Cortex of kidney (tissue), 1 donor: ENCODE measurements around the gene CAMSAP2.
"Not testable (repeated sequence)": the region's sequence is repeated elsewhere in the genome, so short reads cannot be mapped to it uniquely, and the experiment has no call there.

ENCODE experiments used
- DNase-seq: peaks from one replicate; lab custom pipeline; 2025; lab: John Stamatoyannopoulos, UW

Gene CAMSAP2

DNA sequence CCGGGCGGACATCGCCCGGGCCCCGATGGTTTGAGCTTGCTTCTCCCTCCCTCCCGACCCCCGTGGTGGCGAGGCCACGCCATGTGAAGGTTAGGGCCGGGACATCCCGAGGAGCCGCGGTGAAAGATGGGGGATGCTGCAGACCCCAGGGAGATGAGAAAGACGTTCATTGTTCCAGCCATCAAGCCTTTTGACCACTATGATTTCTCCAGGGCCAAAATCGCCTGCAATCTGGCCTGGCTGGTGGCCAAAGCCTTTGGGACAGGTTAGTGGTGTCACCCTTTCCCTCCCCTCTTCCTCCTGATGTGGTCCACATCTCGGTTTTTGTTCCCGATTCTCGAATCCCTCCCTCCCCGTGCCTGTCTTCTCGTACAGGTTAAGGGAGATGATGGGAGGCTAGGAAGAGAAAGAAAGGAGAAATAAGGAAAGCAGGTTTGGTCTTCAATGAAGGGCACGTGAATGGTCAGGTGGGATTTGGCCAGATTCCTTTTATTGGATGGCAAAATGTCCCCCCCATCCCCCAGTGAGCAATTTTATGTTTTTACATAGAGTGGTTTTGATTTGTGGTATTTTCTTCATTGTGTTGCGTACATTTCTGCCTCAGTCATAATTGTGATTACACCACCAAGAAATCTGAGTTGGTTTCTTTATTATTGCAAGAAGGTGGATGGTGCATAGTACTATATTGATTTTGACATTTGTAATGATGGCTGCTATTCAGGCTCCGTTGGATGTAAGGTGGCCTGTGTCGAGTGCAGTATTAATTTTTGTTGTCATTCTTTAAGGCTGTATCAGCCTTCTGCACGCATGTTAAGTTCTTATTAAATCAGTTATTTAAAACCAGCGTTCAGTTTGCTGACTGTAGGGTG is 1.2 kb downstream of the CAMSAP2 start:
- no peak for DNase-seq

DNA sequence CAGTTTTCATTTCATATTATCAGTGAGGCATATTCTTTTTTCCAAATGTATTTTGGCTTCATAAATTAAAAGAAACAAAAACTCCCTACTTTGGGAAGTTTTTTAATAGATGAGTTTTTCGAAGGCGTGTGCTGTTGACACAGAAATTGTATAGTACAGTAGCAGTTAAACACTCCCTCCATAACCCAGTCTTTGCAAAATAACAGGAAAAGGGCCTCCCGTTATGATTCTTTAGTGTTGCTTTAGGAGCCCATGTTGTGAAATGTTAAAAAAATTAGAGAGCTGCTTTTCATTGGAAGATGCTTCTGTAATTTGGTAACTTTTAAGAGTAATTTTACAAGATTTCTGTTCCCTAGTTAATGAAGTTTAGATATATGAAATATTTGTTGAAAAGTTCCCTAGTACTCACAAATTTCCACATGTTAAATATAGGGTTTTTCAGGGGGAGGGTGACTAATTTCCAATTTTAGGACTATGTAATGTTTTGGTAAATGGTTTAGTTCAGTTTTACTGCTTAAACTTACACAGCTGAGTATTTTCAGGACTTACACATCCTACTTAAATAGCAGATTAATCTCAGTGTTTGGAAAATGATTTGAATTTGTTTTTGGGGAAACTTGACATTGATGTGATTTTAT is 2.0 kb downstream of the CAMSAP2 start:
- DNase-seq = no peak

DNA sequence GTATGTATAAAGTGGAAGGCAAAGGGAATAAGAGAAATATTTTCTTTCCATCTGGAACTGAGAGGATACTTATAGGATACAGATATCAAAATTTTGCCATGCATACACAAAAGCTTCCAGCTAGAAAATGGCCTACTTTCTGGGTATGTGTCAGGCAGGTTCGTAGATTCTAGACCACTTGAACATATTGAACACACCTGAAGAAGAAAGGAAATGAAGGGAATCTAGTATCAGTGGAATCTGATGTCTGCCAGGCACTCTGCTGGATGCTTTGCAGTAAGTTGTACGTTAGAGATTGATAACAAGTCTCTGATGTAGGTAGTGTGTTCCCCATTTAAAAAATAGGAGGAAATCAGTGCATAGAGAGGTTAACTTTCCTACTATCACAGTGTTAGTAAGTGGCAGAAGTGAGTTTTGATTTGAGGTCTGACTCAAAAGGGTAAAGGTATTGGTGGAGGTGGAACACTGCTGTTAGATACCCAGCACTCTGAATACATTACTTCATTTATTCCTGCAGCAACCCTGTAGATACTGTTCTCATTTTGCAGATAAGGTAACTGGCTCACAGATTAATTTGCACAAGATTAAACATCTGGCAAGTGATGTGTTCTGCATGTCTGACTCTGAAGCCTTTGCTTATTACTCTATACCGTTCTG is 3.0 kb downstream of the CAMSAP2 start:
- no peak for DNase-seq

DNA sequence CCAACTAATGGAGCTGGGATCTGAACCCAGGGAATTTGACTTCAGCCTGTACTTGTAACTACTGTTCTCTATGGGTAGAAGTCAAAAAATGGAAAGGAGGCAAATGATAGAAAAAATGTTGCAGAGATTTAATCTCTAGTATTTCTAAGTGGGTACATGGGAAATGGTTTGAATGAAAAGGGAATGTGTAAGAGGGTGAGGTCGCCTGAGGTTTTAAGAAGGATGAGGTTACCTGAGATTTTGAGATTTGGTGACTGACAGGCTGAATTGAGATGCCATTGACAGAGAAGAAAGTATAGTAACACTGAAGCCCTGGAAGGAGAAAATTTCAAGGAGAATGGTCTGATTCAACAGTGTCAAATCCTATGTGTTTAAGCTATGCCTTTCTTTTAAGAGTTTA is 5.5 kb downstream of the CAMSAP2 start:
- DNase-seq = no peak

DNA sequence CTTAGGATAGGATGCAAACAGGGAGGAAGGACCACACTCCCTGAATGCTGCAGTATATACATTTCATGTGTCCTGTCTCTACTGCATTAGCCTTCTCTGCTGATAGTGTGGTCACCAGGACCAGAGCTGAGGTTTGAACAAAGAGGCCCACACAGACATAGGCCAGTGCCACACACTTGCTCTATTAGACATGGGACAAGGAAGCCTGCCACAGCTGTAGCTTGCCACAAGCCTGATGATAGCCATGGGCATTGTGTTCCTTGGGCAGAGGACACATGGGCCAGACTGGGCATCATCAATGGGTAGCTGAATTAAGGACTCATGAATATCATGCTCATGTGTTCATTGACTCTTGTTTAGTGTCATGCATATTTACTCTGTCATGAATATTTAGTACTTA is 10.4 kb downstream of the CAMSAP2 start:
- DNase-seq = no peak

DNA sequence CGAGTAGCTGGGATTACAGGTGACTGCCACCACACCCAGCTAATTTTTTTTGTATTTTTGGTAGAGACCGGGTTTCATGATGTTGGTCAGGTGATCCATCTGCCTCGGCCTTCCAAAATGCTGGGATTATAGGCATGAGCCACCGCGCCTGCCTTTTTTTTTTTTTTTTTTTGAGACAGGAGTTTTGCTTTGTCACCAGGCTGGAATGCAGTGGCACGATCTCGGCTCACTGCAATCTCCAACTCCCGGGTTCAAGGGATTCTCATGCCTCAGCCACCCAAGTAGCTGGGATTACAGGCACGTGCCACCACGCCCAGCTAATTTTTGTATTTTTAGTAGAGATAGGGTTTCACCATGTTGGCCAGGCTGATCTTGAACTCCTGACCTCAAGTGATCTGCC is 12.1 kb downstream of the CAMSAP2 start:
- not testable (repeated sequence) for DNase-seq

DNA sequence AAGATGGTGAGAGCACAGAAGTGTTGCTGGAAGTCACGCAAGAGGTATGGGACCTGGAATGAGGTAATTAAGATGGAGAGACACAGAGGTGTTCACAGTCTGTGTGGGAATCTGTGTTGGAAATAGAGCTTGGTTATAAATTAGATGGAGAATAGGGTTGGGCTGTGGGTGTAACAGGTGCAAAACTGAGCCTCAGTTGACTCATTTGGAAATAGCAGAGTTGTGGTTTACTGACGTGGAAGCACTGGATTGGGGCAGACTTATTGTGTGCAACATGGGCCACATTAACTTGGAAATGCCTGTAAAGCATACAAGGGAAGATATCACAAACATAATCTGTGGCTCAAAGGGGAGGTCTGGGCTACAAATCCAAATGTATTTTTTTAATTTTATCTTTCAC is 13.0 kb downstream of the CAMSAP2 start:
- no peak for DNase-seq

DNA sequence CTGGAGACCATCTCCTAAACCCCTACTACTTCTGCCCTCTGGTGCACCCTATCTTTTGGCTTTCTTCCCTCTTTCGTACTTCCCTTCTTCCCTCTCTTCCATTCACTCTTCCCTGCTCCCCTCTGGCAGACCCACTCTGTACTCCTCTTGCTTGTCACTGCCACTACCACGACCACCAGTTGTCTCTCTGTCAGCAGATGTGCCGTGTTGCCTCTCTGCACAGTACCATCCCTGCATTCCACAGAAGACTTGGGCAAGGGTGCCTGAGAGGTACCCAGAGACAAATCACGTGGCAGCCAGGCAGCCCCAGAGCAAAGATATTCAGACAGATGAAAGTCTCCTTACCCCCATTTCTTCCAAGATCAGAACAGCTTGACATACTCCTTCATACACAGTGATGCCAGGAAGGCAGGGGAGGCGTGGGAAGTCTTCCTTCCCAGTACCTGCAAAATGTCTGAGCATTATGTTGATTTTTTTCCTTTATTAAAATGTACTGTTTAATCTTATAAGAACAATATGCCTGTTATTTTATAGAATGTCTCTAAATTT is 15.0 kb downstream of the CAMSAP2 start:
- no peak for DNase-seq

DNA sequence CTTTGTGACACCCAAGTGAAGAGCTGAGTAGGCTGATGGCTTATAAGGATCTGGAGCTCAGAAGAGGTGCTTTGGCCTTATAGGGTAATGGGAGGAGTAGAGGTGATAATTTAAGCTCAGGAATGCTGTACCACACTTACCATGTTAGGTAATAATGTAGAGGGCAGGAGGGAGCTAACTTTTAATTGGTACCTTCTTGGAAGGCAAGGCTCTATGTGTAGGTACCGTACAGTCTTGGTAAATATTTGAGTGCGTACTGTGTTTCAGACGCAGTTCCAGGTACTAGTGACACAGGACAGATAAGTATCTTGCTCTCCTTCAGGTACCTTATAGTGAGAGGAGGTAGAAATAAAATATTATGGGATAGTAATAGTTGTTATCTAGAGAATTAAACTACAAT is 16.8 kb downstream of the CAMSAP2 start:
- DNase-seq = no peak

DNA sequence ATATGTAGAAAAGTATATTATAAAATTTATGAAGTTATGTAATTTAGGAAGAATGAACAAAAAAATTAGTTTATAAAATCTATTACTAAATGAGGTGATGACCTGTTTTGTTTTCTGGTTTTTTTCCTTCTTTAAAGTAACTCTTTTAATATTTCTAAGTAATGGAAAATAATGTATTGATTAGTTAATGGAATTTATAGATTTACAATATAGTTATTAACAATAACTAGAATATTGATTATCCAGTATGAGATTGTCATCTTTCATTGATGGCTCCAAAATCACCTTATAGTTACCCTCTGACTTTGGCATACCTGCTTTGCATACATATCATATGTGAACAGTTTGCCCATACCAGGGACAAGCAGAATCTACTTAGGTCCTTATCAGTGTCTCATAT is 23.4 kb downstream of the CAMSAP2 start:
- no peak for DNase-seq

DNA sequence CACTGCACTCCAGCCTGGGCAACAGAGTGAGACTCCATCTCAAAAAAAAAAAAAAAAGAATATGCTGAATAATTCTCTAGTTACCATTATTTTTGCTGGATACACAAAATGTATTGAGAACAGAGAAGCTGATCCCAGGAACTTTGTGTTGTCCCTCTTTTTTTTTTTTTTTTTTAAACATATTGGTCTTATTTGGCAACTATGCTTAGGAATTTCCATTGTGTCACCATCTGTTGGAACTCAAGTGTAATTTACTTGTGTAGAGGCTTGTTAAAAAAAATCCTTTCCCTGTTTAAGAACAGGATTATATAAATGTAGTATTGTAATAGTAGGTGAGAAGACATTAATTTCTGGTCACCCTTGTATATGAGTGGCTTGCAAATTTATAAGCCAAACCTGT is 28.6 kb downstream of the CAMSAP2 start:
- no peak for DNase-seq

DNA sequence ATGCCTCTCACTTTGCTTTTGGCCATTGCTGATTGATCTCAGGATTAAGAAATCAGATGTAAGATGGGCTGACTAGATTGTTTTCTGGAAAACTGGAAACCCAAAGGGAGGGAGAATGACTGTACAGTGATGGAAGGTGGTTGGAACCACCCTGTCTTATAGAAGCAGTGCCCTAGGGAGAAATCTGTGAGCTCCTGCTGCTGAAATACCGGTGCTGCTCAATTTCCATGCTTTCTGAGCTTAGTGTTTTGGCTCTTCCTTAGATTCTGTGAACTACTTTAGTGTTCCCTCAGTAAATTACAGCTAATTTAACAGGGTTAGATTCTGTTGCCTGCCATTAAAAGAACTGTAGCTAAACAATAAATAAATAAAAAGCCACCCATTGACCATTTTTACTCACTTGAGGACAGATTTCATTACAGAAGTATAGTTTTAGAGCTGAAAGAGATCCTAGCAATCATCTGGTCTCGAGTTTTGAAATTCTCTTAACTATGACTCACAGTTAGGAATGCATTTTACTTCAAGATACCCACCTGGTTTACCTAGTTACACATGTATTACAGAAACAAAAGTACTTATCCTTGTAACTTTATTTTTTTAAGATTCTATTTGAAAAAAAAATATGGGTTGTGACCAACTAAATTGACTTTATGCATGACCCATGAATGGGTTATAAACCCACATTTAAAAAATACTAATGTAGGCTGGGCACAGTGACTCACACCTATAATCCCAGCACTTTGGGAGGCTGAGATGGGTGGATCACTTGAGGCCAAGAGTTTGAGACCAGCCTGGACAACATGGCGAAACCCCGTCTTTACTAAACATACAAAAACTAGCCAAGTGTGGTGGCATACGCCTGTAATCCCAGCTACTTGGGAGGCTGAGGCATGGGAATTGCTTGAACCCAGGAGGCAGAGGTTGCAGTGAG is 33.2 kb downstream of the CAMSAP2 start:
- no peak for DNase-seq

DNA sequence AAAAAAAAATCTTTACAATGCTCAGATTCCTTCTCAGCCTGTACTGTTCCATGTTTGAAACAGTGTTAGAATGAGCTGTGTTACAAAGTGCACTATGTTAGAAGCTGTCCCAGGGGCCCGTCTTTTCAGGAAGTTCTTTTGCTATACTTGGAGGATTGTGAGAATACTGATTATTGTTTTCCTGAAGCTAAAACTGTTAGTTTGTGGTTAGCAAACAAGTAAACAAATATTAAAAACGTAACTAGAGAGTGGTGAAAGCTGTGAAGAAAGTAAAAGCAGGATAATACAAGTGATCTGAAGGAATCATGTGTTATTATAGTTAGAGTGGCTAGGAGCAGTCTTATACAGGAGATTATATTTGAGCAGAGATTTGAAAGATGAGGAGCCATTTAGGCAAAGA is 35.6 kb downstream of the CAMSAP2 start:
- DNase-seq = no peak

DNA sequence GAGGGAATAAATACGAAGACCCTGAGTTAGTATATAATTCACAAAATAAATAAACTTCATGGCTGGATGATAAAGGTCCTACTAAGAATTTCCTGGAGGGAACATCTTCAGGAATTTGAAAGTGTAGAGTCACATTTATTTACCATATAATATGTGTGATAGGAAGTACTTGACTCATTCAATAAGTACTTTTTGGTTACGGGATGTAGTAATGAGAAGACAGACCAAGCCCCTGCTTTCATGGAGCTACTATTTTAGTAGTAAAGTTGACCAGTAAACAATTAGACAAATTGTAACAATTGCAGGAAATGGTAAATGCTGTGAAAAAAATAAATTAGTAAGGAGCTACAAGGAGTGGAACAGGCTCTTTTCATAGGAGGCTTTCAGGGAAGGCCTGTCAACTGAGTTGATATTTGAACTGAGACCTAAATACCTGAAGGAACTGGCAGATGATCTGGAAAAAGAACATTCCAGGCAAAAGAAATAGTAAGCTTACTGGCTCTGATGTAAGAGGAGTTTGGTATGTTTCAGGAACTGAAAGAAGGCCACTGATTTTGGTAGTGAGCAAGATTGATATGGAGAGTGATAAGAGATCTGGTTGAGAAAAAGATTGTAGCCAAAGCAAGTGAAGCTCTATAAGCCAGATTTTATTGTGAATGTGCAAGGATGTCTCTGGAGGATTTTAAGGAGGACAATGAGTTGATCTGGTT is 36.2 kb downstream of the CAMSAP2 start:
- DNase-seq = no peak

DNA sequence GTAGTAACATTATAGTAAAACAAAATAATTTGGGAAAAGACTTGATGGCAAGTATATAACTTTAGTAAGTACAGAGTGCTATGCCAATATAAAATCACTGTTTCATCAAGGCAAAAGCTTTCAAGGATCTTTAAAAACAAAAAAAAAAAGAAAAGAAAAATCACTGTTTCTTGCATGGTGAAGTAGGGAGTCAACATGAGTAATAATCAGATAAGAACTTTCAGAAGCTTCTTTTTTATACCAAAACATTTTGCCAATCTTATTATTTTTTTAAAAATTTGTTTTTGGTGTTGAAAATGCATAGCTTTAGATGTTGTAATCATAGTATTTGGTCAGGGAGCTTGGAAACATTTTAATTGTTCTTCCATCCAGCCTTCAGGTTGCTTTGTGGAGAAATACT is 37.2 kb downstream of the CAMSAP2 start:
- no peak for DNase-seq

DNA sequence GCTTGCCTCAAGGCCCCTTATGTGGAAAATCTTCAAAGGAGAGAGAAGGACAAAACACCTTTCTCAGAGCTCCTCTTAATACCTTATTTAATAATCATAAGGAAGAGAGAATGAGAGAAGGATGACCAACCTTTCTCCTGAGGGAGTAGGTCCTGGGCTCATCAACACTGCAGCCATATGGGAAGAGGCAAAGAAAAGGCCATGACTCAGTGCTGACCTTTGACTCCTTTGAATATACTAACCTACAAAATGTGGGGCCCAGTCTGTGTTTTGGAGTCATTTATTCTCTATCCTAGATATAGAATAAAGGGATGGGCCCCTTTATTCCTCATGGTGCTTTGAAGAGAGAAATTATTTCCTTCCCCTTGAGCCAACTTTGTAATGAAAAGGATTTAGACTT is 38.3 kb downstream of the CAMSAP2 start:
- no peak for DNase-seq

DNA sequence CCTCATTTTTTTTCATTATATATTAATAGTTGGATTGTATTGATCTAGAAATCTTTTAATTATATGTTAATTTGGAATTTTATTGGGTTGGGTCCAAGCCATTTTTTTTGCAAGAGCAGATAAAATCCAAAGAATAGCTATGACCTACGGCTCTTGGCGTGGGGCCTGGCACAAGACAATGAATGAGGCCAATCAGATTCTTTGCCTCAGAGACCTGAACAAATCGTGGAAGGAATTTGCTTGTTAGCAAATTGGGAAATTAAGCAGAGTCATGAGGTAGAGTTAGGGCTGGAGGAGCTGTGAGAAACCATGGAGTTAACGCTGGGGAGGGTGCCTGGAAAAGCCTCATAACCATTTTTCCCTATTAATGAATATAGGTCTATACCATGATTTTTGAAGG is 40.1 kb downstream of the CAMSAP2 start:
- DNase-seq = no peak

DNA sequence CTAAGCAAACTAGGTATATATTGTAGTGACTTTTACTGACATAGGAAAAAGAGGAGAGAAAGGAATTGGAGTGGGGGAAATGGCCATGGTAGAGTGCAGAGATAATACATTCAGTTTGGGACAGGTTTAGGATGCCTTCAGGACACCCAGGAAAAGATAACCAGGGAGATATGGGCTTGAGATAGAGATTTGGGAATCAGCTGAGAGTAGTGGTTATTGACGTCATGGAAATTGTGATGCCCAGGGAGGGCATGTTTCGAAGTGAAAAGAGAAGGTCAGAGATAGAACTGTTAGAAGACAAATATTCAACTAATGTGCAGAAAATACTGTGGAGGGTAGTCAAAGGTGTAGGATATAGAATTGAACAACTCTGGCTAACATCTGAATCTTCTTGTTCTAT is 40.6 kb downstream of the CAMSAP2 start:
- DNase-seq = no peak

DNA sequence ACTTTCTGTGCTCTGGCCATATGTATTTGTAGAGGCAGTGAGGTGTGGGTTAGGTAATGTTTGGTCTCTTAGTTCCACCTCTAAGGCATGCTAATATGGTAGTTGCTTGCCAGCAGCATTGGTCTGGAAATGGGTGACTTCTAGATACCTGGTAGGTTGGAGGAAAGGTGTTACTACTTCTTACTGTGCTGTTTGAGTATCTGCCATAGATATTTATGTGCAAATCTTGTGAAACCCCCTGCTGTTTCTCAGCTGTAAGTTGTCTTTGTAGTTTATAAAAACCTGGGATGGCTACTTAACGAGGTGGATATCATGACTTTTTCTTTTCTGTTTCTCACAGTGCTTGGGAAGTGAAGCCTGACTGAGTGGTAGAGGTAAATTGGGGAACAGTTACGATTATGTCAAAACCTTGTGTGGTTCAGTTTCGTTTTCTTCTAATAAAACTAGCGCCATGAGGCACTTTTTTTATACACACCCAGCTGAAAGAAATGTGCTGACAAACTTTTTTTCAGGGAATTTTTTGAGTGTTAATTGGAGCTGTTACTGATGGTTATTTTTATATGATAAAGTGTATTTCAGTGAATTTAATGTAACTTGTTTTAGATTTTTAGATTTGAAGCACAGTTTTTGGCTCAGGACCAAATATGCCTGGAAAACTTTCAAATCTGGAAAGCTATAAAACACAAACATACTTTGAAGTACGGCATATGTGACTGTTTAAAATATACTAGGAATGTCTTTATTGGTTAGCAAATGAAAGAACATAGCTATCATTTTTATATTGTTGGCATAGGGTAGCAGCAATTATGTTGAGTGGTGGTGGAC is 42.1 kb downstream of the CAMSAP2 start:
- no peak for DNase-seq

DNA sequence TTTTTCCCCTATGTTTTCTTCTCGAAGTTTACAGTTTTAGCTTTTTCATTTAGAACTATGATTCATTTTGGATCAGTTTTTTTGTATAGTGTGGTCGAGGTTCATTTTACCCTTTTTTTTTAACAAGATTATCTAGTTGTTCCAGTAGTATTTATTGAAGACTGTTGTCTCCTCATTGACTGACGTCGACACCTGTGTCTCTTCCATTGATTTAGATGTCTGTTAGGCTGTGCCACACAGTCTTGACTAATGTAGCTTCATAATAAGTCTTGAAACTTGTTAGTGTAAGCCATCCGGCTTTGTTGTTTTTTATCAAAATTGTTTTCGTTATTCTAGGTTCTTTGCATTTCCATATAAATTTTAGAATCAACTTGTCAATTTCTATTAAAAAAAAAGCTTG is 45.2 kb downstream of the CAMSAP2 start:
- no peak for DNase-seq
